Endothelial cell of umbilical vein (primary cell): ENCODE measurements around the gene TRIM2. TPM values are rescaled to one million over a fixed set of nuclear protein-coding genes. Genes with fewer than 3 reads are reported as not detected.

Experiments used
- BruUV-seq: library from RNA; stranded (reverse); fragments of 400-500 nt; replicated peaks from 2 replicates; lab custom pipeline; 2021; lab: Mats Ljungman, UMichigan
- CTCF ChIA-PET: fragments of 300-600, 350-600 bp; sonication (Branson Sonifier 250); formaldehyde crosslinking; loops from one replicate; lab custom pipeline; 2021; ENCODE audit warnings: antibody characterized with exemption, inconsistent platforms; lab: Charles Lee
- POLR2A ChIA-PET: fragments of 300-600, 350-600 bp; sonication (Branson Sonifier 250); formaldehyde crosslinking; loops from one replicate; lab custom pipeline; 2021; ENCODE audit warnings: antibody characterized with exemption, inconsistent platforms; lab: Charles Lee
- DNase-seq: peaks from one replicate; pipeline ENCODE4 v3.0.0-alpha.2; 2011; ENCODE audit warnings: low read depth, low spot score
- FAIRE-seq: peaks from 2 replicates; lab custom pipeline; 2011; peaks lifted over from hg19 to GRCh38; lab: Jason Lieb, UNC
- H2AFZ ChIP-seq: 2 replicates; pipeline ENCODE4 v1.6.0; 2012; ENCODE audit warnings: low read depth, low read length, control low read depth, inconsistent platforms
- H3K27ac ChIP-seq: 2 replicates; pipeline ENCODE4 v1.5.1; 2011; ENCODE audit warnings: low read depth, mild to moderate bottlenecking, control low read depth, low read length, moderate library complexity; ENCODE audit not compliant: insufficient read depth
- H3K27me3 ChIP-seq, 2 experiments: 2 replicates each; pipeline versions ENCODE4 v1.6.0 to v1.6.1; 2011; ENCODE audit warnings: low read length in 2 of 2, mixed read lengths in 1 of 2; ENCODE audit not compliant: control insufficient read depth in 2 of 2, insufficient read depth in 2 of 2
- H3K36me3 ChIP-seq, 2 experiments: 2 replicates in 1 of 2; 3 replicates in 1 of 2; pipeline ENCODE4 v1.5.1; 2011; ENCODE audit warnings: low read length in 2 of 2, mild to moderate bottlenecking in 1 of 2, moderate library complexity in 1 of 2; ENCODE audit not compliant: control insufficient read depth in 2 of 2, insufficient read depth in 2 of 2; ENCODE audit errors: extremely low read depth in 1 of 2
- H3K4me1 ChIP-seq: 3 replicates; pipeline ENCODE4 v1.5.1; 2011; ENCODE audit warnings: mild to moderate bottlenecking, low read length; ENCODE audit not compliant: control insufficient read depth, insufficient read depth; ENCODE audit errors: extremely low read depth
- H3K4me2 ChIP-seq: 2 replicates; pipeline ENCODE4 v1.6.1; 2011; ENCODE audit warnings: low read length, control low read depth, mixed read lengths; ENCODE audit not compliant: insufficient read depth
- H3K4me3 ChIP-seq, 3 experiments: fragments of 200-600 bp in 1 of 3; sonication (generic), shearing (Covaris generic) in 1 of 3; replicated peaks in 1 of 3; 2 replicates each; pipeline ENCODE4 v1.5.1; 2011 to 2016; ENCODE audit warnings: control low read depth in 3 of 3, low read length in 3 of 3, mild to moderate bottlenecking in 2 of 3, inconsistent platforms in 1 of 3, low read depth in 1 of 3, moderate library complexity in 1 of 3; ENCODE audit not compliant: insufficient read depth in 1 of 3
- H3K79me2 ChIP-seq: 2 replicates; pipeline ENCODE4 v1.6.0; 2012; ENCODE audit warnings: low read length, inconsistent platforms; ENCODE audit not compliant: control insufficient read depth, insufficient read depth
- H3K9ac ChIP-seq: replicated peaks from 2 replicates; pipeline ENCODE3; 2011; ENCODE audit warnings: low read length, control low read depth; ENCODE audit not compliant: insufficient read depth; ENCODE audit errors: extremely low read depth
- H3K9me1 ChIP-seq: replicated peaks from 3 replicates; pipeline ENCODE4 v1.6.0; 2011; ENCODE audit warnings: mild to moderate bottlenecking, low read length; ENCODE audit not compliant: control insufficient read depth, insufficient read depth; ENCODE audit errors: extremely low read depth
- H3K9me3 ChIP-seq: replicated peaks from 2 replicates; pipeline ENCODE4 v1.5.1; 2012; ENCODE audit warnings: low read length, inconsistent platforms; ENCODE audit not compliant: control insufficient read depth, insufficient read depth
- H4K20me1 ChIP-seq: replicated peaks from 2 replicates; pipeline ENCODE3; 2011; ENCODE audit warnings: mild to moderate bottlenecking, low read length; ENCODE audit not compliant: control insufficient read depth, insufficient read depth; ENCODE audit errors: extremely low read depth
- CTCF ChIP-seq, 2 donors: IDR thresholded peaks; 1 replicate in 1 of 2; 2 replicates in 1 of 2; pipeline ENCODE4 v1.5.1; 2011; ENCODE audit warnings: low read length in 2 of 2, mild to moderate bottlenecking in 2 of 2, moderate library complexity in 2 of 2, control low read depth in 1 of 2, inconsistent platforms in 1 of 2, low read depth in 1 of 2; ENCODE audit not compliant: insufficient read depth in 1 of 2; ENCODE audit errors: extremely low read depth in 1 of 2
- EZH2 ChIP-seq: IDR thresholded peaks from 2 replicates; pipeline ENCODE4 v1.6.1; 2012; ENCODE audit warnings: borderline replicate concordance, low read depth, mild to moderate bottlenecking, moderate library complexity, low read length, inconsistent platforms; ENCODE audit not compliant: severe bottlenecking
- FOS ChIP-seq: IDR thresholded peaks from 2 replicates; pipeline ENCODE4 v1.6.1; 2011; ENCODE audit warnings: mild to moderate bottlenecking, low read length, moderate library complexity, borderline replicate concordance; ENCODE audit not compliant: insufficient read depth
- GATA2 ChIP-seq: IDR thresholded peaks from 2 replicates; pipeline ENCODE4 v1.7.0; 2011; ENCODE audit warnings: low read depth, mild to moderate bottlenecking, moderate library complexity, mixed read lengths, low read length; ENCODE audit not compliant: insufficient read length, insufficient read depth
- JUN ChIP-seq: IDR thresholded peaks from 2 replicates; pipeline ENCODE4 v1.6.1; 2011; ENCODE audit warnings: borderline replicate concordance, low read depth; ENCODE audit not compliant: insufficient read length, insufficient read depth
- MAX ChIP-seq: IDR thresholded peaks from 2 replicates; pipeline ENCODE4 v1.6.1; 2011; ENCODE audit not compliant: insufficient read depth, insufficient read length
- MYC ChIP-seq: IDR thresholded peaks from one replicate; pipeline ENCODE4 v1.6.1; 2011; ENCODE audit warnings: mild to moderate bottlenecking, low read depth, low read length
- POLR2A ChIP-seq: IDR thresholded peaks from 2 replicates; pipeline ENCODE4 v1.6.1; 2012; ENCODE audit warnings: low read depth, mild to moderate bottlenecking, control low read depth, low read length
- POLR2AphosphoS5 ChIP-seq: IDR thresholded peaks from 2 replicates; pipeline ENCODE4 v1.6.1; 2012; ENCODE audit warnings: low read depth, mild to moderate bottlenecking, control low read depth, low read length, moderate library complexity; ENCODE audit not compliant: insufficient read depth
- dilution Hi-C: fragments of 300-500 bp; cut with MboI; formaldehyde crosslinking; loops from one replicate; pipeline ENCODE4 v1.15.0; 2019; ENCODE audit warnings: low sequenced_read_pairs; ENCODE audit not compliant: extremely low pct_ligation_motif_present
- intact Hi-C: fragments of 100-400 bp; cut with micrococcal nuclease; formaldehyde crosslinking; loops from one replicate; pipeline ENCODE4 v1.10.0; 2022
- polyA plus RNA-seq, 4 experiments: library from polyadenylated mRNA; depleted of rRNA in 3 of 4; stranded (reverse) in 3 of 4; unstranded in 1 of 4; fragments of >200 nt; gene quantifications; 2 replicates each; pipeline versions ENCODE4 v1.2.1 to v1.2.3, GENCODE V29; 2011 to 2012; ENCODE audit warnings: missing spikeins in 1 of 4
- total RNA-seq: library from RNA; stranded (reverse); gene quantifications from 2 replicates; pipeline ENCODE4 v1.2.3, GENCODE V29; 2021

The TRIM2 gene
- total and polyA plus RNA-seq, 2 donors (not counting 3 experiments of a cell fraction or from before 2014, with no cell fraction given): 6.8 to 19.7 TPM

DNA sequence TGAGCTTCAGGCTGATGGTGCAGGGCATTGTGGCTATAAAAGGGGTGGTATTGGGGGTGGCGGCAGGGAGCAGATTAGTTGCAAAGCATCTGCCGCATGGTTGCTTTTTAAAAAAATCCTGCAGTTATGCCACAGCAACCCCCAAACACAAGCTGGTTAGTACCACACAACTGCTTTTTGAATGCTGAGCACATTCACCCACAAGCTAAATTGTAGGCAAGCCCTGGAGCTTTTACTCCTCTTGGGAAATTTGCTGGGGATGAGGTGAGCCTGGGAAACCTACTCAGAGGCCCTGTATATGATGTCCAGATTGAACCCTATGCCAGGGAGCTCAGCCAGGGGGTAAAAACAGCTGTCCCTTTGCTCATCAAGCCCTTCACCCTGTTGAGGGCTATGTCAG, 33.8 kb upstream of the TRIM2 start:
- ChIA-PET CTCF (interaction anchor here (0.9 to 1.4 kb wide), 5 partner anchors 11 to 473 kb away, joined by 3 to 5 read pairs (median 3); no protein-coding TSS in a partner anchor), POLR2A (no interaction called here)
- Histone ChIP-seq H3K9me1 (no peaks in the 10 kb centered on the region), H3K27ac (no peak overlapping the region), H4K20me1 (no peaks in the 10 kb centered on the region), H3K79me2 (no peaks in the 10 kb centered on the region), H3K36me3 (no peaks in the 10 kb centered on the region), H3K4me2 (no peak overlapping the region), H3K4me3 (no peak overlapping the region), H2AFZ (no peak overlapping the region), H3K9ac (no peak overlapping the region), H3K9me3 (no peaks in the 10 kb centered on the region), H3K27me3 (peaks cover 13 to 38% of the 10 kb centered on the region in 2 experiments), H3K4me1 (no peaks in the 10 kb centered on the region)
- no peak for DNase-seq
- no TSS peak for BruUV-seq
- dilution Hi-C loops (no loop called here), intact Hi-C loops (no loop called here)
- no peak for FAIRE-seq
- TF ChIP-seq CTCF (IDR thresholded peaks at IDR 0.05; ENCODE audit: extremely low read depth in 1 of 2, insufficient read depth in 1 of 2, low read depth in 1 of 2, low read length in 2 of 2) (no peak), EZH2 (no peak), POLR2A (no peak), MYC (no peak), POLR2AphosphoS5 (no peak), JUN (no peak), GATA2 (no peak), MAX (no peak), FOS (no peak)
